ENCODE results near the gene TRPM1. TPM values are rescaled to one million over a fixed set of nuclear protein-coding genes. Genes with fewer than 3 reads are reported as not detected.

The TRPM1 gene
- total RNA-seq, 1 donor from 2014 or later = not detected

DNA sequence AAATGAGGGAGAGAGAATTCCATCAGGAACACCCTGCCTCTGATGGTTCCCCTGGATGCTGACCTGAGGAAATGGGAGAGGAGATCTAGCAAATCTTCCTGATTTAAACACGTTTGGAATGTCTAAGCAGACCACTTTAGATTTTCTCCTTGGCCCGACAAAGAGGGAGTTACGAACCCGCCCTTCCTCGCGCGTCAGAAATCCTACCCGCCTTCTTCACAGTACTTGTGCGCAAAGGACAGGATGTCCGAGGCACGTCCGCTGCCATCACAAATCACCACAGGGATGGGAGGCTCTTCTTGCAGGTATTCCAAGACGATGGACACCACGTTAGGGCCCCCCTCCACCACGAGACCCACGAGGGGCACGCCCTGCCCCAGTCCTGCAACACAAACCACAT lies 38.6 kb downstream of the TRPM1 start:
- H3K4me3 ChIP-seq (ENCODE audit: low read depth, low read length) = no peak overlapping the region
- H3K27me3 ChIP-seq (ENCODE audit: control insufficient read depth, insufficient read depth, low read length) = peaks cover 2% of the 10 kb centered on the region
- TF ChIP-seq, protein P1, sequence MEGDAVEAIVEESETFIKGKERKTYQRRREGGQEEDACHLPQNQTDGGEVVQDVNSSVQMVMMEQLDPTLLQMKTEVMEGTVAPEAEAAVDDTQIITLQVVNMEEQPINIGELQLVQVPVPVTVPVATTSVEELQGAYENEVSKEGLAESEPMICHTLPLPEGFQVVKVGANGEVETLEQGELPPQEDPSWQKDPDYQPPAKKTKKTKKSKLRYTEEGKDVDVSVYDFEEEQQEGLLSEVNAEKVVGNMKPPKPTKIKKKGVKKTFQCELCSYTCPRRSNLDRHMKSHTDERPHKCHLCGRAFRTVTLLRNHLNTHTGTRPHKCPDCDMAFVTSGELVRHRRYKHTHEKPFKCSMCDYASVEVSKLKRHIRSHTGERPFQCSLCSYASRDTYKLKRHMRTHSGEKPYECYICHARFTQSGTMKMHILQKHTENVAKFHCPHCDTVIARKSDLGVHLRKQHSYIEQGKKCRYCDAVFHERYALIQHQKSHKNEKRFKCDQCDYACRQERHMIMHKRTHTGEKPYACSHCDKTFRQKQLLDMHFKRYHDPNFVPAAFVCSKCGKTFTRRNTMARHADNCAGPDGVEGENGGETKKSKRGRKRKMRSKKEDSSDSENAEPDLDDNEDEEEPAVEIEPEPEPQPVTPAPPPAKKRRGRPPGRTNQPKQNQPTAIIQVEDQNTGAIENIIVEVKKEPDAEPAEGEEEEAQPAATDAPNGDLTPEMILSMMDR (IDR thresholded peaks at IDR 0.05; ENCODE audit: insufficient read depth, low read length, poor library complexity, severe bottlenecking) = no peak
- DNase-seq (ENCODE audit: low read depth) = no peak
- H3K36me3 ChIP-seq (ENCODE audit: control insufficient read depth, insufficient read depth, low read length) = no peaks in the 10 kb centered on the region

DNA sequence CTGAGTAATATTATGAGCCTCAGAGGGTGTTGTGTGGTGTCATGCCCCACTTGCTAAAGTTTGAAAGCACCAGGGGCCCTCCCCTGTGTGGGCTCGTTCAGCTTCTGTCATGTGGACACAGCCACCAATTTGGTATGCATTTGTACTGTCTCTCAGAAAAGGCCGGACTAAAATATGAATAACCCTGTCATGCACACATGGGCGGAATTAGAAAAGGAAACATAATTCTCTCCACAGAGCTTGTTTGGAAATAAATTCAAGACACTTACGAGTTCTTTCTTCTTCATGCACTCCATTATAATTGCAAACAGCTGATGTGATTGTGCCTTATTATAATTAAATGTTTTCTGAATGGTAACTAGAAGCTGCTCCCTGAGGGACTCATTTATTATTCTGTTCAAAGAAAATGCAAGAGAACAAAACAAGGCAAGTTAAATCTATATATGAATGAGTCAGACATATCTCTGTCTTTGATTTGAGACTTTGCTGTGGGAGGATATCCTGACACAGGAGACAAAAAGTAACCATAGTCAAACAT lies 39.1 kb downstream of the TRPM1 start:
- Histone ChIP-seq H3K27me3 (ENCODE audit: control insufficient read depth, insufficient read depth, low read length) (peaks cover 2% of the 10 kb centered on the region), H3K36me3 (ENCODE audit: control insufficient read depth, insufficient read depth, low read length) (no peaks in the 10 kb centered on the region), H3K4me3 (ENCODE audit: low read depth, low read length) (no peak overlapping the region)
- TF ChIP-seq, protein P1 (IDR thresholded peaks at IDR 0.05; ENCODE audit: insufficient read depth, low read length, poor library complexity, severe bottlenecking) = no peak
- no peak for DNase-seq (ENCODE audit: low read depth)

DNA sequence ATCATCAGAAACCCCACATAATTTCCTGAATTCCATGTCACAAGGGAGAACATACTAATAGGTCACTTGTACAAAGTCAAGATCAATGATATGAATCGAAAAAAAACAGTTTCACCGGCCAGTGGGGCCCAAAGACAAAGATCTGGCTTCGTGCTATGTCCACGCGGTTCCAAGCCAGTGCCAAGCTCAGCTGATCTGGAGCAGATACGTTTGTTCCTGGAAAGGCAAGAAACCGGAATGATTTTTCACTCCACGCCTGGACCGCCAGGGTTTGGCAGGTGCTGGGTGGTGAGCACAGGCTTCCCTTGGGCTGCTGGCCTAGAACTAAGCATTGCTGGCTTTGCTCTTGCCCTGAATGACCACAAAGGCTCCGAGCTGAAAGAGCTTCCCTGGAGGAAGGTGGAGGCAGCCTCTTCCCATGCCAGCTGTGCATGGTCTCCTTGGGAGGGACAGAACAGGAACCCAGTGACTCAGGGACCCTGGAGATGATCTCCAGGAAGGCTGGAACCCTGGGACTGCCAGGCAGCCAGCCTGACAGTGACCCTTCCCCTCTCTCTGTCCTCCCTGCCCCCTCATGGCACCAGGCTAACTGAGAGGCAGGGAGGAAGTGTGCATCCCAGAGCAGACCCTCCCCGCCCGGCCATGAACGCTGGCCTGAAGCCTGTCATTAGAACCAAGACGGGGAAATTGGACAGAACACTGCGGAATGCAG lies 40.9 kb downstream of the TRPM1 start:
- no peak overlapping the region for H3K4me3 ChIP-seq (ENCODE audit: low read depth, low read length)
- DNase-seq (ENCODE audit: low read depth) = no peak
- no peaks in the 10 kb centered on the region for H3K36me3 ChIP-seq (ENCODE audit: control insufficient read depth, insufficient read depth, low read length)
- no peaks in the 10 kb centered on the region for H3K27me3 ChIP-seq (ENCODE audit: control insufficient read depth, insufficient read depth, low read length)
- TF ChIP-seq, protein P1 (IDR thresholded peaks at IDR 0.05; ENCODE audit: insufficient read depth, low read length, poor library complexity, severe bottlenecking) = no peak

DNA sequence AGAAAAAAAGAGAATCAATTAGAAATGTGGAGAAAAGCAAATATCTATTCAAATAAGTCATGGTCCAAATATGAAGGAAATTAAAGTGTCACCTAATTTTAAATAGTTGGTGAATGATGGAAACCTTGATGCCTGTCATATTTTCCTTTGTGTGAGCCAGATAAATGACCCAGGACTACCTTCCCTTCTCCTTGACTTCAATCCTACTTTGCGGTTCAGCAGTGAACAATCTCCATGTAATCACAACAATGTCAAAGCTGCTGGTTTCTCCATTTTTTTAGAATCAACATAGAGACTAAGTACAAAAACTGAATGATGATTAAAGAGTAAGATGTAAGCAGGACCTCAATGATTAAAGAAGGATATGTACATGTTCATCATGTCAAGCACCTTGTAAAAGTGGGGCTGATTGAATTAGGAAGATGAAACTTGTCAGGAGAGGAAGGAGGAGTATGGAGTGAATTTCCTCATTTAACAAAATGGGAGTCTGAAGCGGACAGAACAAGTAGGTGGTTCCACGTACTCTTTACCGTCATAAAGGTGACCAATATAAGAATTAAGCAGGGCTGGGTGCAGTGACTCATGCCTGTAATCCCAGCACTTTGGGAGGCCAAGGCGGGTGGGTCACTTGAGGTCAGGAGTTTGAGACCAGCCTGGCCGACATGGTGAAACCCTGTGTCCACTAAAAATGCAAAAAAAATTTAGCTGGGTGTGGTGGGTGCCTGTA lies 43.1 kb downstream of the TRPM1 start:
- TF ChIP-seq, protein P1 (IDR thresholded peaks at IDR 0.05; ENCODE audit: insufficient read depth, low read length, poor library complexity, severe bottlenecking) = no peak
- Histone ChIP-seq H3K4me3 (ENCODE audit: low read depth, low read length) (no peak overlapping the region), H3K36me3 (ENCODE audit: control insufficient read depth, insufficient read depth, low read length) (no peaks in the 10 kb centered on the region), H3K27me3 (ENCODE audit: control insufficient read depth, insufficient read depth, low read length) (no peaks in the 10 kb centered on the region)
- DNase-seq (ENCODE audit: low read depth) = no peak

DNA sequence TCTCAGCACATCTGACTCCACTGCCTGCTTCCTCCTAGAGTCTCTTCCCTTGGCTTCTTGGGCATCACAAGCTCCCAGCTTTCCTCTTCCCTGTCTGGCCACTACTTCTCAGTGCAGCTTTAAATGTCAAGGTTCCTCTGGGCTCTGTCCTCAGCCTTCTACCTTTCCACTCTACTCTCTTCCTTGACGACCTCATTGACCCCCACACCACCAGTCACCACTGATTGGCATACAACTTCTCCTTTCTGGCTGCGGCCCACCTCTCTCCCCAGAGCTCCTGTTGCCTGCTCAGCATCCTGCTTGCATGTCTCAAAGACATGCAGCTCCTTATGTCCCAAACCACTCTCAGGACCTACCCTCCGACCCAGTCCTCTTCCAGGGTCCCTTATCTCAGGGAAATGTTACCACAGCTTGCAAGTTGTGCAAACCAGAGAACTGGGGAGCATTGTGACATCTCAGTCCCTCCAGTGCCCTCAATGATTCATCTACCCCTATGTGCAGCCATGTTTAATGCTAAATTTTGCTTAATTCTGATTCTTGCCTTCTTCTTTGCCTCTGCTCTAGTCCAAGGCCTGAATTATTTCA lies 49.9 kb downstream of the TRPM1 start:
- no peak for DNase-seq (ENCODE audit: low read depth)
- Histone ChIP-seq H3K36me3 (ENCODE audit: control insufficient read depth, insufficient read depth, low read length) (no peaks in the 10 kb centered on the region), H3K27me3 (ENCODE audit: control insufficient read depth, insufficient read depth, low read length) (no peaks in the 10 kb centered on the region), H3K4me3 (ENCODE audit: low read depth, low read length) (no peak overlapping the region)
- TF ChIP-seq, protein P1 (IDR thresholded peaks at IDR 0.05; ENCODE audit: insufficient read depth, low read length, poor library complexity, severe bottlenecking) = no peak

All from kidney epithelial cell (primary cell).